Activated CD4-positive, alpha-beta T cell treated with anti-CD3 and anti-CD28 coated beads, Interleukin-2, amount 50 U/mL, for 48 hours (primary cell): ENCODE measurements around the gene GYS1.

Experiments
- DNase-seq, 2 experiments: peaks; one replicate each; pipeline ENCODE4 v3.0.0-alpha.2; 2020

The GYS1 gene

GRCh38 chr19:48963371-48964204 lies 29.5 kb downstream of the GYS1 start:
- peak; percentile 76 to 82 for DNase-seq

GRCh38 chr19:48962849-48963165 lies 30.3 kb downstream of the GYS1 start:
- no peak for DNase-seq

- peak; percentile 71 to 77 for DNase-seq
Observed at GRCh38 chr19:48962029-48962848, 30.9 kb downstream of the GYS1 start.

GRCh38 chr19:48961673-48962028 lies 31.5 kb downstream of the GYS1 start:
- DNase-seq: no peak

- DNase-seq: no peak
Observed at GRCh38 chr19:48961051-48961649, 32.0 kb downstream of the GYS1 start.

- no peak for DNase-seq
Observed at GRCh38 chr19:48959341-48960239, 33.5 kb downstream of the GYS1 start.

GRCh38 chr19:48958006-48958405 lies 35.1 kb downstream of the GYS1 start:
- no peak for DNase-seq

GRCh38 chr19:48955308-48955958 lies 37.7 kb downstream of the GYS1 start:
- no peak for DNase-seq

GRCh38 chr19:48954595-48955307 lies 38.4 kb downstream of the GYS1 start, which contains the start of gene BAX:
Gene BAX, plus strand, starts transcription at chr19:48954875. Its CDS starts 54 bp downstream, at chr19:48954929.
- DNase-seq: peak; percentile 98

GRCh38 chr19:48953990-48954594 lies 39.0 kb downstream of the GYS1 start:
- no peak for DNase-seq

- no peak for DNase-seq
Observed at GRCh38 chr19:48953141-48953540, 40.0 kb downstream of the GYS1 start.

- DNase-seq: no peak
Observed at GRCh38 chr19:48950830-48951519, 42.1 kb downstream of the GYS1 start.

- DNase-seq: no peak
Observed at GRCh38 chr19:48950159-48950558, 43.0 kb downstream of the GYS1 start.

- DNase-seq: no peak
Observed at GRCh38 chr19:48947258-48947542, 45.9 kb downstream of the GYS1 start.

GRCh38 chr19:48946463-48947257 lies 46.4 kb downstream of the GYS1 start:
- no peak for DNase-seq

GRCh38 chr19:48945817-48946216 lies 47.3 kb downstream of the GYS1 start:
- no peak for DNase-seq

GRCh38 chr19:48945415-48945814 lies 47.7 kb downstream of the GYS1 start:
- DNase-seq: no peak

GRCh38 chr19:48943081-48943480 lies 50.0 kb downstream of the GYS1 start:
- no peak for DNase-seq

GRCh38 chr19:48940902-48941301 lies 52.2 kb downstream of the GYS1 start:
- DNase-seq: no peak

- DNase-seq: no peak
Observed at GRCh38 chr19:48938256-48938655, 54.9 kb downstream of the GYS1 start.
